GM19240 (cell line): ENCODE results near the gene C2CD4C.
"Not testable (repeated sequence)": the region's sequence is repeated elsewhere in the genome, so short reads cannot be mapped to it uniquely, and the experiment has no call there.

Experiments used
- DNase-seq: peaks from one replicate; pipeline ENCODE4 v3.0.0; 2011; ENCODE audit warnings: low spot score; ENCODE audit not compliant: insufficient read length

The C2CD4C gene

GRCh38 chr19:368630-369024, 40.3 kb downstream of the C2CD4C start:
- no peak for DNase-seq

- no peak for DNase-seq
These were observed 40.9 kb downstream of the C2CD4C start for GRCh38 chr19:367963-368629.

- DNase-seq, result no peak
These were observed 41.4 kb downstream of the C2CD4C start for GRCh38 chr19:367561-367960.

GRCh38 chr19:366951-367350, 42.0 kb downstream of the C2CD4C start:
- no peak for DNase-seq

- DNase-seq, result no peak
These were observed 42.7 kb downstream of the C2CD4C start for GRCh38 chr19:366205-366783.

- no peak for DNase-seq
These were observed 44.3 kb downstream of the C2CD4C start for GRCh38 chr19:364496-365287.

GRCh38 chr19:362683-363082, 46.3 kb downstream of the C2CD4C start:
- no peak for DNase-seq

- DNase-seq, result no peak
These were observed 46.8 kb downstream of the C2CD4C start for GRCh38 chr19:362154-362553.

- DNase-seq, result no peak
These were observed 49.4 kb downstream of the C2CD4C start for GRCh38 chr19:359653-359925.

GRCh38 chr19:355536-355935, 53.4 kb downstream of the C2CD4C start:
- DNase-seq, result not testable (repeated sequence)
